HTERT RPE-1 (cell line): Measurements from ENCODE around the gene P4HB.

ENCODE experiments used
- in situ Hi-C: fragments of 300-500 bp; cut with MboI; formaldehyde crosslinking; loops from 4 replicates; pipeline ENCODE4 v1.14.3; 2020; ENCODE audit warnings: low sequenced_read_pairs

Gene P4HB

DNA sequence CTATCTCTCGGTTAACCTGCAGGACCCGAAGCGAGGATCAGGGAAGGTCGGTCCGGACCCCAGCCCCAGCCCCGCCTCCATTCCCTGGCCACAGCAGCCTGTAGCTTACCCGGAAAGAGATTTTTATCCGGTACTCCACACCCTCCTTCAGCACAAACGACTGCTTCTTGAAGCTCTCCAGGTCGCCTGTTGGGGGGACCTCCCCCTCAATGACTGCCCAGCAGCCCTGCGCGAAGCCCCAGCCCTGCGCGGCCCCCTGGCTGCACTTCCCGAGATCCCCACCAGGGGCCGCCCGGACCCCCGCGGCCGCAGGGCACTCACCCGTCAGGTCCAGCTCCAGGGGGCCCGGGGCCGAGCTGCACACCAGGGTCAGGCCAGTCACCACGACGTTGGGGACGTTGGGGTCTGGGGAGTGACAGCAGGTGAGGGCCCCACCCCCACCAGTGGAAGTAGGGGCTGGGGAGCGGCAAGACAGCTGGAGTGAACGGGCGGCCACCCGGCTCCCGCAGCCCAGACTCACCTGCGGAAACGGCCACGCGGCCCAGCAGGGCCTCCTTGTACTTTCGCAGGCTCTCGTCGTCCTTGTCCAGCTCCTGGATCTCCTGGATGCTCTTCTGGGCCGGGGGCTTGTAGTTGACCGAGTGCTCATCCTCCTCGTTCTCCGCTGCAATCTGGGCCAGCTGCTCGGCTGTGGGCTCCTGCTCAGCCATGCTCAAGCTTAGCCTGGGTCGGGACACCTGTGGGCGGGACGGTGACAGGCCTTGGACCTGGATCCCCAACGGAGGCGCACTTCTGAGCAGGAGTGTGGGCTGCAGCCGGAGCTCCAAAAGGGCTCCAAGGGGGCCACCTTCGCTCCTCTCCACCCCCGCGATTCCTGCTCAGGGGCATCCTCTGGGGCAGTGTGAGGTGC lies 9.1 kb upstream of the P4HB start:
- in situ Hi-C loops = no loop called here

- in situ Hi-C loops = no loop called here
Measured at GRCh38 chr17:81868674-81869220, 8.4 kb upstream of the P4HB start.

DNA sequence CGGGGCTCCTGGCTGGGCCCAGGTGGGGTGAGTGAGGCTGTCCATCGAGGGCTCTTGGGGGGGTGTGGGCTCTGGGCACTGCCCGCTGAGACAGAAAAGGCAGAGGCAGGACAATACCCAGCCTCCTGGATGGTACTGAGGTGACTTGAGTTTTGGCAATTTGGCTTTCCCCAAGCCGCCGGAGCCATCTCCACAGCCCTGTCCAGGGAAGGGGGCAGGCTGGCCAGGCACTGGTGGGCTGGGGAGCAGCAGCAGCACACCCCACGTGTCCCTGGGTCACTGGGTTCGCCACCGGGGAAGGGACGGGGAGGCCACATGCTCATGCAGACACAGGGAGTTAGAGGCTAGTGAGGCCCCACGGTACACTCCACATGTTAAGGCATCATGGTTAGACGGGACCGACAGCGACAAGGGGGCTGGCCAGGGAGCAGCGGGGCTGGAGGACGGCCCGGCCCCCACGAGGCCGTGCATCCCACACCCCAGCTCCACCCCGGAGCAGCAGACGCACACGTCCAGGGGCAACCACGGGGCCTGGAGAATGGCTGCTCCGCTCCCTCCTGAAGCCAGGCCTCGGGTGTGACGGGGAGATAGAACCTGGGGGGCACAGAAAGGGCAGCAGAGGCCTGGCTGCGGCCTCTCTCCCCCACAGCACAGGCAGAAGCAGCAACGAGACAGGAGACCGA lies 7.8 kb upstream of the P4HB start:
- in situ Hi-C loops = no loop called here

DNA sequence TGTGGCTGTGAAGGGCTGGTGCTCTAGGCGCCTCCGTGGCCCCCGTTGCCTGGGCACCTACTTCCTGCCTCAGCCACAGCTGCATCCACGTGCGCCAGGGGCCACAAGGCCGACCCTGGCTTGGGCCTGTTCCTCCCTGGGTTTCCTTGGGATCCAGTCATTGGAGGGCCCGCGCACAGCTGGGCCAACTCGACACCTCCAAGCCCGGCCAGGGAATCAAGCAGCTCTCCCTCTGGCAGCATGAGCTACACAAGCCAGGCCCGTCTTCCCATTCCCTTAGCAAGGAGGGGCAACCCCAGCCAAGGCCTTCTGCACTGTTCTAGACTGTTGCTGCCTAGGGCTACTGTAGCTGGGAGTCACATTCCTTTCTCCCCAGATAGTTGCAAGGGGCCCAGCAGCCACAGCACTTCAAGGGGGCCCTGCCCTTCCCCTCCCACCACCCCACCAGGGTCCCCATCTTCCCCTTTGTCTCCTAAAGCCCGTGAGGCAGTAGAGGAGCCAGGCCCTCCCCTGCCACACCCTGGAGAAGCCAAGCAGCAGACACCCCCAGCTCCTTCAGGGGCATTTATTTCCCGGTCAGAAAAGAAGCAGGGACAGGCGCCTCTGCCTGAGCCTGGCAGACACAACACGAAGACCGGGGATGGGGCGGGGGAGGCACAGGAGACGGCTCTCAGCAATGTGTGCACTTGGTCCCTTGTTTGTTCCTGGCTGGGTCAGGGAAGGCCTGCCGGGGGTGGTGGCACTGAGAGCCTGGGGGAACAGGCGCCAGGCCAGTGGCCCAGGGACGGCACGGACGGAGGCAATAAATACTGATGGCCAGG lies 7.0 kb upstream of the P4HB start:
- in situ Hi-C loops = no loop called here

DNA sequence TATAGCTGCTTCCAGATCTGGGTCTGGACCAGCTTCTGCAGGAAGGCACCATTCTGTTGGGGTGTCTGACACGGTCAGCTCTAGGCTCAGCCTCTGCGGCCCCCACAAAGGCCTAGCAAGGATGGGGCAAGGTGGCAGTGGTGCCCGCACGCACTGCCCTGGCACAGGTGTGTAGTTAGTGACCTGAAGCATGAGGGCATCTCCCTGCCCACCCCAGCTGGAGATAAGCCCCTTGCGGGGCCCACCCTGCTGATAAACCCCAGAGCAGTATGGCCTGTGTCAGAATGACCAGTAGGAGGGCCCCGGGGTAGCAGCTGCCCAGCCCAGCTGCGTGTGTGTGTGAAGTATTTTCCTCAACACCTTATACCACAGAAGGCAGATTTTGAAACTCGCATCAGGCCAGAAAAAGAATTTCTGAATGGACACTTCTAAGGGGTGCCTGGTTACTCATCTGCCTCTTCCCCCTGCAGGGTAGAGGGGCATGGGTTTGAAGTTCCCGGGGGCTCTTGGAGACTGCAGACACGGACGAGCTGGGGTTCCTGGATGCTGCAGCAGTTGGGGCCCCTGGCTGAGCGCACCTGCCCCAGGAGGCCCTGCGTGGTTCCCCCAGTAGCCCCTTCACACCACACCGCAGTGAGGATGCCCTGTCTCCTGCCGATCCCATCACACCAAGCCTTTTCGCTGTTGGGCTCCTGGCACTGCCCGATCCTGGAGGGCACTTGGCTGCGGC lies 6.3 kb upstream of the P4HB start:
- in situ Hi-C loops = no loop called here

DNA sequence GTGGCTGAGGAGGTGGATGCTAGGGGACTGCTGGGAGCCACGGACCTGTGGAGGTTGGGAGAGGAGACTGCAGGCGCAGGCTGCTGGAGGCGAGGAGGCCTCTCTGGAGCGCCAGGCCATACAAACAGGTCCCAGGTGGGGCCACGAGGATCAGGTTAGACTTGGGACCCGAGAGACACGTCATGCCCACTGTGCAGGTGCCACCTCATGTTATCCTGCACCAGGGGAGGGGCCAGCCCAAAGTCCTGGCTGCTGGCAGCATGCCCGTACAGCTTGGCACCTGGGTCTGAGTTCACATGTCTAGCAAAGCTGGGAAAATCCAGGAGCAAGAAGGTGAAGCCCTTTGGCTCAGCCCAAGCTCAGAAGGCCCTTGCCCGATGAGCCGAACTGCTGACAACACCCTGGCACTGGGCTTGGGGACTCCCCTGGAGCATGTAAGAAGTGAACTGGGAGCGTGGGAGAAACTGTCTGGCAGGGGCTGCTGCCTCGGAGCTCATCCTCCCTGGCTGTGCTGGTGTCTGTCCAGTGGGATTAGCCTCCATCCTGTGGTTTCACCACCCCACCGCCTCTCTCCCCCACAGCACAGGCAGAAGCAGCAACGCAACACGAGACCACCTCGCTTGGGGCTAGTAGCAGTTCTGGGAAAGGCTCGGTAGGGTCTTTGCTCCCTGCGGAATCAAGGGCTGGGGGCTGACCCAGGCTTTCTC lies 5.6 kb upstream of the P4HB start:
- in situ Hi-C loops = no loop called here

DNA sequence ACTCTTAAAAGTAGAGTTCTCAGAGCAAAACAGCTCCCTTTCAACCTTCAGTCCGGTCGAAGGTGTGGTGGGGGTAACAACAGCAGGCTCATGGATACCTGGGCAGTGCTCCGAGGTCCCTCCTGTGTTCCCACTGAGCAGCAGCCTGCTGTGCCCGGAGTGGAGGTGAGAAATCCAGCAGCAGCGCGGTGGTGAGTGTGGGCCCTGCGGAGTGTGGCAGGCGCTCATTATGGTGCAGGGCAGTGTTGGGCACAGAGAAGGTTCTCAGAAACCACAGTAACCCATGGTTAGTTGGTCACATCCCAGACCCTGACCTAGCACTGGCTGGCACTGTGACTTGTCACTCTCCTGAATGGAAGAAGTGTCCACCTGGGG lies 5.0 kb upstream of the P4HB start:
- in situ Hi-C loops = no loop called here

- in situ Hi-C loops = no loop called here
Measured at GRCh38 chr17:81863833-81864768, 3.8 kb upstream of the P4HB start.

DNA sequence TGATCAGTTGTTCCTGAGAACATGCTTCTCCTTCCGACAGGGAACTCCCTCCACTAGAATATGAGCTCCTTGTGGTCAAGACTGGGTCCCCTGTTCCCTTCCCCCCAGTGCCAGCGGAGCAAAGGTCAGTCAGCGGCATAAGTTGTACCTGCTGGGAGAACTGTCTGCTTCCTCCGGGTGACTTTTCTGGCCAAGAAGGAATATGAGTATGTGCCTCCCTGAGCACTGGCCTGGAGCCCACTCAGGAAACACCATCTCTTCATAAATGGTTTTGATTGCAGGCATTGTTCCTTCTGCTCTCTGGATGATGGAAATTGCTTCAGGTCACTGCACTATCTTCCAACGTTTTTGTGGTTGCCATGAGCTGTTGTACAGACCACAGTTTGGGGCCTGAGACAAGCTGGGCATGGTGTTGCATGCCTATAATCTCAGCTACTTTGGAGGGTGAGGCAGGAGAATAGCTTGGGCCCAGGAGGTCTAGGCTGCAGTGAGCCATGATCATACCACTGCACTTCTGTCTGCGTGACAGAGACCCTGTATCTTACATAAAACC lies 2.9 kb upstream of the P4HB start:
- in situ Hi-C loops = no loop called here

DNA sequence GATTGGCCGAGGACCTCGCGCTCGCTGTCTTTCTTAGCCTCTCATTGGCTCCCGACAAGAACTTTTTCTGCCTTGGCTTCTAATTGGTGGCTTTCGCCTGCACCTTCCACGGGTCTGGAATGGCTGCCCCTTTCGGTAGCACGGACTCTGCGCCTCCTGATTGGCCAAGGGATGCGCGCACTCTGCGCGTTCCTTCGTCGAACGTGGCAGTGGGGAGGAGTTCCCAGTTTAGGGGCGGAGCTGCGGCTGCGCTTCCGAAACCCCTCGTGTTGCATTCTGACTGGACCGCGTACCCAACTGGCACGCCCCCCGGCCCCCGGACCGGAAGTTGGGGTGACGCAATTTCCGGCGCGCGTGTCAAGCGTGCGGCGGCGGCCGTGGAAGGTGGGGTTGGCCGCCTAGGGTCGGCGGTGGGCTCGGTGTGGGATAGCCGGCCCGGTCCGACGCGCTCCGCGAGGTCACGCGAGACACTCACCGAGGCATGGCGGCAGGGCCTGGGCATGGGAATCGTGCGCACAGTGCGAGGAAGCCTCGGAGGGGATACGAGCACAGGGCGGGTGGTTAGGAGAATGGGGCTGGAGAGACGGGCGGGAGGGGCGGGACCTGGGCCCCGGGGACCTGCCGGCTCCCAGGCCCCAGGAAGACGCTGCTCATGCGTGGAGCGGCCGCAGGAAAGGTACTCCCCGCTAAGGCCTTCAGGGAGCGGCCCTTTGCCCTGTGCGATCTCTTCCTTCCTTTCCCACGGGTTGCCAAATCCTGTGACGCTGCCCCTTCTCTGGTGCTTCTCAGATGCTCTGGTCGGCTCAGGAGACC lies 627 bp upstream of the P4HB start:
- in situ Hi-C loops = no loop called here

- in situ Hi-C loops = no loop called here
Measured at GRCh38 chr17:81858967-81859905, 1.1 kb downstream of the P4HB start.

- in situ Hi-C loops = no loop called here
Measured at GRCh38 chr17:81858170-81858966, 2.0 kb downstream of the P4HB start.

DNA sequence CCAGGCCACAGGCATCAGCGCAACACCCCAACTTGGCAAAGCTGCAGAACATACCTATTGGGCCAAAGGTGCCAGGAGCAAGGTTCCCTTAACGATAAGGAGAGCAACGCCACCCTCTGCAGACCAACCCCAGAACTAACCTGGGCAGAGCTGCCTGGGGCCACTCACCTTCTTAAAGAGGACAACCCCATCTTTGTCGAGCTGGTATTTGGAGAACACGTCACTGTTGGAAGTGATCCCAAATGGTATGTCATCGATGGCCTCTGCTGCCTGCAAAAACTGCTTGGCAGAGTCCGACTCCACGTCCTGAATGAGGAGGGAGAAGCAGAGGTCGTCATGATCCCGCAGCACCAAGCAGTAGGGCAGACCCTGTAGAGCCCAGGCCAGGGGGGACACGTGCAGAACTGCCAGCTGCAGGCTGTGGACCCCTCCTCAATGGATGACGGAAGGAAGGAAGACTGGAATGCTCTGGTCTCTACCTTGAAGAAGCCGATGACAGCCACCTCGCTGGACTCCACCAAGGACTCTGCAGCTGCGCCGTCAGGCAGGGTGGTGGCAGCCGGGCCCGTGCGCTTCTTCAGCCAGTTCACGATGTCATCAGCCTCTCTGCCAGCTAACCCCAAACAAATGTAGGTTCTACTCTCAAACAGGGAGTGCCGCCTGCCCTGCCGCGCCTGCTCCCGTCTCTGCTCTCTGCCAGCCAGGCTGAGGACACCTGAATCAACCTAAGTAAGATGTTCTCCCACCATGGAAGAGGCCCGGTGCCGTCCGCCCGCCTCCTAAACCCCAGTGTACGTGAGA lies 5.2 kb downstream of the P4HB start:
- in situ Hi-C loops = no loop called here

- in situ Hi-C loops = no loop called here
Measured at GRCh38 chr17:81852237-81852636, 8.1 kb downstream of the P4HB start.

DNA sequence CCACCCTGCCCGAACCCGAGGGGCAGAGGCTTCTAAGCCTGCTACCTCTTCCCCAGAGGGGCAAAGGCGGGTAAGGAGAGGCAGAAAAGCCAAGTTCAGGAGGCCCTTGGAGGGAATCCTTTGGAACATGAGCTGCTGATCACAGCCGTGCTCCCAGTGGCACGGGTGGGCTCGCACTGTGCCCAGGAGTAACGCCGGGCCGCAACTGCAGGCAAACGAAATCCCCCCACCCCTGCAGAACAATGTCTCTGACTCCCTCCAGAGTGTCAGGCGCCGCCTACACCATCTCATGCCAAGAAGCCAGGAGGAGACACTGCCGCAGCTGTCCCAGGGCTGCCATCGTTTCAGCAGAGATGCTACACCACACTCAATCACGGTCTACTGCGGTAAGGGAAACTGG lies 8.9 kb downstream of the P4HB start:
- in situ Hi-C loops = no loop called here
